Glomerular endothelial cell (primary cell): ENCODE measurements around the gene PLCH1. TPM values are rescaled to one million over a fixed set of nuclear protein-coding genes. Genes with fewer than 3 reads are reported as not detected.

Experiments used
- DNase-seq: peaks from one replicate; pipeline ENCODE4 v3.0.0-alpha.2; 2011; ENCODE audit warnings: low read depth, low spot score; ENCODE audit errors: extremely low read depth
- total RNA-seq: library from RNA; depleted of rRNA; stranded (reverse); fragments of >200 nt; gene quantifications from 2 replicates; pipeline ENCODE4 v1.2.3, GENCODE V29; 2015

Gene PLCH1, protein sequence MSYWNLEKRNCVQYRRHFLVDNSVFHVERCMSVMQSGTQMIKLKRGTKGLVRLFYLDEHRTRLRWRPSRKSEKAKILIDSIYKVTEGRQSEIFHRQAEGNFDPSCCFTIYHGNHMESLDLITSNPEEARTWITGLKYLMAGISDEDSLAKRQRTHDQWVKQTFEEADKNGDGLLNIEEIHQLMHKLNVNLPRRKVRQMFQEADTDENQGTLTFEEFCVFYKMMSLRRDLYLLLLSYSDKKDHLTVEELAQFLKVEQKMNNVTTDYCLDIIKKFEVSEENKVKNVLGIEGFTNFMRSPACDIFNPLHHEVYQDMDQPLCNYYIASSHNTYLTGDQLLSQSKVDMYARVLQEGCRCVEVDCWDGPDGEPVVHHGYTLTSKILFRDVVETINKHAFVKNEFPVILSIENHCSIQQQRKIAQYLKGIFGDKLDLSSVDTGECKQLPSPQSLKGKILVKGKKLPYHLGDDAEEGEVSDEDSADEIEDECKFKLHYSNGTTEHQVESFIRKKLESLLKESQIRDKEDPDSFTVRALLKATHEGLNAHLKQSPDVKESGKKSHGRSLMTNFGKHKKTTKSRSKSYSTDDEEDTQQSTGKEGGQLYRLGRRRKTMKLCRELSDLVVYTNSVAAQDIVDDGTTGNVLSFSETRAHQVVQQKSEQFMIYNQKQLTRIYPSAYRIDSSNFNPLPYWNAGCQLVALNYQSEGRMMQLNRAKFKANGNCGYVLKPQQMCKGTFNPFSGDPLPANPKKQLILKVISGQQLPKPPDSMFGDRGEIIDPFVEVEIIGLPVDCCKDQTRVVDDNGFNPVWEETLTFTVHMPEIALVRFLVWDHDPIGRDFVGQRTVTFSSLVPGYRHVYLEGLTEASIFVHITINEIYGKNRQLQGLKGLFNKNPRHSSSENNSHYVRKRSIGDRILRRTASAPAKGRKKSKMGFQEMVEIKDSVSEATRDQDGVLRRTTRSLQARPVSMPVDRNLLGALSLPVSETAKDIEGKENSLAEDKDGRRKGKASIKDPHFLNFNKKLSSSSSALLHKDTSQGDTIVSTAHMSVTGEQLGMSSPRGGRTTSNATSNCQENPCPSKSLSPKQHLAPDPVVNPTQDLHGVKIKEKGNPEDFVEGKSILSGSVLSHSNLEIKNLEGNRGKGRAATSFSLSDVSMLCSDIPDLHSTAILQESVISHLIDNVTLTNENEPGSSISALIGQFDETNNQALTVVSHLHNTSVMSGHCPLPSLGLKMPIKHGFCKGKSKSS (N-terminal part only)
- 1.2 TPM in 1 of 2 replicates, not detected in the other for total RNA-seq

DNA sequence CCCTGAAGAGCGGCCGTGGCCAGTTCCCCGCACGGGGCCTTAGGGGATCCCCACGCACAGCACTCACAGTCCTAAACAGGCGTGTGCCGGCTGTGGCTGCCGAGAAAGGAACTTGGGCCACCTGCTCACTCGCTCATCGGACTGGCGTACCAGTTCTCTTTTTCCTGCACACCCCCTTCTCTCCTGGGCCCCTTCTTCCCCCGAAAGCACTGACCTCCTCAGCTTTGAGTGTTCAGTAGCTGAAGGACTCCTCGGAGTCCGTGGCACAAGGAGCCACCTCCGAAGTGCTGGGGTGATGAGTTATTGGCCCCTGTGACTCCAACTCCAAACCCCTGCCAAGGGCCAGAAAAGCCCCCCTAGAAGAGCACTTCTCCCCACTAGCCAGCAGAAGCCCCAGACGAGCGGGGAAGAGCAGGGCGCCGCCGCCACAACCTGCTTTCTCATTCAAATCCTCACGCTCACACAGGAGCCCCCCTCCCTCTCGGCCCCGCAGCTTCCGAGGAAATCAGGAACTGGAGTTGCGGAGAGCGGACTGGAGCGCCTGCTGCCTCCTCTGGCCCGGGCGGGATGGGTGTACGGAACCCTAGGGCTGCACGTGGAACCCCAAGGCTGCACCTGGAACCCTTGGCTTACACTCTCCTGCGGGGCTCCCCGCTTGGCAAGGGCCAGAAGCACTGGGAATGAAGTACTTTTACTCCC, at the start of gene PLCH1:
Gene PLCH1 (minus strand): TSS at position 446 of the 699 bp plus-strand sequence. CDS start 40,847 bp downstream, outside the sequence.
- DNase-seq, result no peak

DNA sequence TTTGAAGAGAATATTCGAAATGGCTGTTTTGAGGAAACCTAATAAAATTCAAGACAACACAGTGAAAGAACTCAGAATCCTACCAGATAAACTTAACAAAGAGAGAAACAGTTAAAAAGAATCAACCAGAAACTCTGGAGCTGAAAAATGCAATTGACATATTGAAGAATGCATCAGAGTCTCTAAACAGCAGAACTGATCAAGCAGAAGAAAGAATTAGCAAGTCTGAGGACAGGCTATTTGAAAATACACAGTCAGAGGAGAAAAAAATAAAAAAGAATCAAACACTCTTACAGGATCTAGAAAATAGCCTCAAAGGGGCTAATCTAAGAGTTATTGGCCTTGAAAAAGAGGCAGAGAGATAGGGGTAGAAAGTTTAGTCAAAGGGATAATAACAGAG, 47.7 kb upstream of the PLCH1 start:
- no peak for DNase-seq

DNA sequence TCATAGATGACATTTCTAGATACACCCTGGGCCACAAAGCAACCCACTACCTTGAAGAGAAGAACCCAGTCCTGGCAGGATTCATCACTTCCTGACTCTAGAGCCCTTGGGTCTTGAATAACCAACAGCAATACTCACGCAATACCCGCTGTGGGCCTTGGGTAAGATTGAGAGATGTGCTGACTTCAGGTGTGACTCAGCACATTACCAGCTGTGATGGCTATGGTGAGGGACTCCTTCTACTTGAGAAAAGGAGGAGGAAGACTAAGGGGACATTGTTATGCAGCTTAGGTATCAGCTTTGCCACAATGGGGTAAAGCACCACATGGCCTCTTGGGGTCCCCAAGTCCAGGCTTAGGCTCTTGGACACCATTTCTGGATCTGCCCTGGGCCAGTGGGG, 46.3 kb upstream of the PLCH1 start:
- no peak for DNase-seq

DNA sequence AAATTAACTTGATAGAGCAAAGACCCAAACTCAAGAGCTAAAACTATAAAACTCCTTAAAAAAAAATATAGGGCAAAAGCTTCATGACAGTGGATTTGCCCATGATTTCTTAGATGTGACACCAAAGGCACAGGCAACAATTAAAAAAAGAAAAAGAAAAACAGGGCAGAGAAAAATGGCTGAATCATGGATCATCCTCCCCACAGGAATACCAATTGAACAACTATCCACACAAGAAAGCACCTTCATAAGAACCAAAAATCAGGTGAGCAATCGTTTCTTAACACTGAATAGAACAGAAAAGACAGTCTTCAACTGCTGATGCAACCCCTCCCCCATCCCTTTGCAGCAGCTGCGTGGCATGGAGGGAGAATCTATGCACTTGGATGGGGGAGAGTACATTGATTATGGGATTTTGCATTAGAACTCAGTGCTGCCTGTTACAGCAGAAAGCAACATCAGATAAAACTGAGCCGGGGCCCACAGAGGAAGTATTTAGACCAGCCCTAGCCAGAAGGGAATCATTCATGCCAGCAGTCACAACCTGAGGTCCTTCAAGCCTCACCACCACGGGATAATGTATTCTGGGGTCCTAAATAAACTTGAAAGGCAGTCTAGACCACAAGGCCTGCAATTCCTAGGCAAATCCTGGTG, 45.5 kb upstream of the PLCH1 start:
- no peak for DNase-seq

DNA sequence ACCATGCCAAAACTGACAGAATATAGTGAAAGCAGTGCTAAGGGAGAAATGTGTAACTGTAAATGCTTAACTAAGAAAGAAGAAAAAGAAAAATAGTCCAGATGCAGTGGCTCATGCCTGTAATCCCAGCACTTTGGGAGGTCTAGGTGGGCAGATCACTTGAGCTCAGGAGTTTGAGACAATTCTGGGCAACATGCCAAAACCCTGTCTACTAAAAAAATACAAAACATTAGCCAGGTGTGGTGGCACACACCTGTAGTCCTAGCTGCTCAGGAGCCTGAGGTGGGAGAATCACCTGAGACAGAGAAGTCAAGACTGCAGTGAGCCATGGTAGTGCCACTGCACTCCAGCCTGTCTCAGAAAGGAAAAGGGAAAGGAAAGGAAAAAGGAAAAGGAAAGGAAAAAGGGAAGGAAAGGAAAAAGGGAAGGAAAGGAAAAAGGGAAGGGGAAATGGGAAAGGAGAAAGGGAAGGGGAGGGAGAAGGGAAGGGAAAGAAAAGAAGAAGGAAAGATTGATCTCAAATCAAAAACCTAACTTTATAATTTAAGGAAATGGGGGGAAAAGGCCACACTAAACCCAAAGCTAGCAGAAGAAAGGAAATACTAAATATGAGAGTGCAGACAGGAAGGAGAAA, 40.9 kb upstream of the PLCH1 start:
- no peak for DNase-seq

DNA sequence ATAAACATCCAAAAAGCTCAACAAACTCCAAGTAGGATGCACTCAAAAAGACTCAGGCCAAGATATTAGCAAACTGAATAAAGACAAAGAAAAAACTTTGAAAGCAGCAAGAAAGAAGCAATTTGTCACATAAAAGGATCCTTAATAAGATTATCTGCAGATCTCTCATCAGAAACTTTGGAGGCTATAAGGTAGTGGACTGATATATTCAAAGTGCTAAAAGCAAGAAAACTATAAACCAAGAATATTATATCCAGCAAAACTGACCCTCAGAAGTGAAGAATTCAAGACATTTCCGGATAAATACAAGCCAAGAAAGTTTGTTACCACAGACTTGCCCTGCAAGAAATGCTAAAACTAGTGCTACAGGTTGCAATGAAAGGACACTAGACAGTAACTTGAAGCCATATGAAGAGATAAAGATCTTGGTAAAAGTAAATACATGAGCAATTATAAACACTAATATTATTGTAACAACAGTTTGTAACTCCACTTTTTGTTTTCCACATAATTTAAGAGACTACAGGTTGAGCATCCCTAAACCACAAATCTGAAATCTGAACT, 37.6 kb upstream of the PLCH1 start:
- no peak for DNase-seq

DNA sequence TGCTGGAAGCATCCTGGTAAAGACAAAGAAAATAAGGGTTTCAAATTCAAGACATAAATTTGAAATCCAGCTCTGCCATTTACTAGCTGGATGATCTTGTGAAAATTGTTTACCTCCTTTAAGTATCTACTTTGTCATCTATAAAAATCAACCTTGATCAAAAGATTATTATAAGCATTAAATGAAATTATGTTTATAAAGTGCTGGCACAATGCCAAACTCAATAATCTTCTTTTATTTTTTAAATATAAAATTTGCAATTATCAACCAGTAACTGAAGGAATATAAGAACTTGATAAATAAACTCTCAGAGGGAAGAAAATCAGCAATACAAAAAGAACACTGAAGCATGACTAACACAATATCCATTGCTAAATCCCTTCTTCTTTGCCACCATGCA, 35.4 kb upstream of the PLCH1 start:
- no peak for DNase-seq

DNA sequence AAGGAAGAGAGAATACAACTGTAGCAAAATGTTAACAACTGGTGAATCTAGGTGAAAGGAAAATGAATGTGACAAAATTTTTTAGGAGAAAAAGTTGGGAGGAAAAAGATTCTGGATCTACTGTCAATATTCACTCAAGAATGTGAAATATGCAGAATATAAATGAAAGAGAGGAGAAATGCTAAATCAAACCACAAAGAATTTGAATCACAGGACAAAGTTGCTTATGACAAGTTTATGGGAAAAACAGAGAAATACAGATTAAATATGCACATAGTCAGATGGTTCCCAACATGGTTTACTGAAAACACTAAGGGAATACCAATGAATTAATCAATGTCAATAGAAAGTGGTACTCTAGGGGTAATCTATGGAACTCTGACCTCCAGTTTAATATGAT, 33.6 kb upstream of the PLCH1 start:
- DNase-seq, result no peak

DNA sequence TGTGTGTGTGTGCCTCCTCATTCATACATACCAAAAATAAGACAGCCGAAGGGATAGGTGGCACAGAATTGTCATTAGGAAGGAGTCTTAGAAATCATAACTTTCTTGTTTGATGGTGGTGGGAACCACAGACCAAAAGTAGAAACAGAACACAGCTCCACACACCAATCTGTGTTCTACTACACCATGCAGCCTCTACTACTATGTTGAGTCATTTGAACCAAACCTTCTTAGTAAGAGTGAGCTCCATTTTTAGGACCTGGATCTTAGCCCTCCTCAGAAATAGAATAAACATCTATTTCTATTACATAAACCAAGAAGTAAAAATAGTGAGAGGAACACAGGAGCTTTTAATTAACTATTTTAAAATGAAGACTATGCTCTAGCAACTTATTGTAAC, 27.9 kb upstream of the PLCH1 start:
- DNase-seq, result no peak

DNA sequence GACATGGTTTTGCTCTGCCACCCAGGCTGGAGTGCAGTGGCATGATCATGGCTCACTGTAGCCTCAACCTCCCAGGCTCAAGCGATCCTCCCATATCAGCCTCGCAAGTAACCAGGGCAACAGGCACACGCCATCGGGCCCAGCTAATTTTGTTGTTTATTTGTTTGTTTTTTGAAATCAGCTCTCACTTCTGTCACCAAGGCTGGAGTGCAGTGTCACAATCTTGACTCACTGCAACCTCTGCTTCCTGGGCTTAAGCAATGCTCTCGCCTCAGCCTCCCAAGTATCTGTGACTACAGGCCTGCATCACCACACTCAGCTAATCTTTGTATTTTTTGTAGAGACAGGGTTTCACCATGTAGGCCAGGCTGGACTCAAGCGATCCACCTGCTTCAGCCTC, 26.3 kb upstream of the PLCH1 start:
- no peak for DNase-seq

DNA sequence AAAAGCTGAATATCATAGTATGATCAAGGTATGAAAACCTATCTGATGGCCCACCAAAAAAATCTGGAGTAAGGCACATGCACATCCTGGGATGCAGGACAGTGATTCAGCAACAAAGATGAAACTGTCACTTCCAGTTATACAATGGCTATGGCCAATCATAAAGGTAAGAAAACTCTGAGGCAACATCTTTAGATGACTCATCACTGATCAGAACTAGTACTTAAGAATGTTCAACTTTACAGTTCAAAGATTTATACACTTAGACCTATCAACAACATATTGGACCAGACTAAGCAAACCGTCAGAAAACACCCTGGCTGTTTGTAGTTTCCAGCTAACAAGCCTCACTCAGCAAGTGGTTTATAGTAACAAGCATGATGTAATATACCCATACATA, 21.3 kb upstream of the PLCH1 start:
- DNase-seq, result no peak

DNA sequence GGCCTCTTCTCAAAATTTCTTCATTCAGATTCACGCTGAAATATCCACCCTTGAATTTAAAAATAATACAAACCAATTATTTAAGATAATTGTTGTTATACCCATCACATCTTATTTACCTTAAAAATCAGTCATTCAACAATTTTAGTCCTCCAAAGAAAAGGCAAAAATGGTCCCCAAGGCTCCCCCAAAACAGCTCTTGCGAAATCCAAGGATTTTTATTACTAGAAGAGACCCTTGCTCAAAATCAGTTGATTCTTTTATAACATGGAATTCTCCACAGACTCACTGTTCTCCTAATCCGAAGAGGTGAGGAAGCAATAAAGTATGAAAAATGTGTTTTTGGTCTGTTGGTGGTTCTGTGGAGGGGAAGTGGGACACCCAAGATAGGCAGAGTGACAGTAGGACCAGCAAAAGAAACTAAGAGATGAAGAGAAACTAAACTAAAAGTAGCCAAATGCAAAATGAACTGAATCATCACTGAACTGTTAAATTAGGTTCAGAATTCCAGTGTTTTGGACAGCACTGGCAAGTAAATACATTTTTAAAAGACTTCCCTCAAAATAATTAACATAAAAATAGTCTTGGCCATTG, 19.1 kb upstream of the PLCH1 start:
- no peak for DNase-seq

DNA sequence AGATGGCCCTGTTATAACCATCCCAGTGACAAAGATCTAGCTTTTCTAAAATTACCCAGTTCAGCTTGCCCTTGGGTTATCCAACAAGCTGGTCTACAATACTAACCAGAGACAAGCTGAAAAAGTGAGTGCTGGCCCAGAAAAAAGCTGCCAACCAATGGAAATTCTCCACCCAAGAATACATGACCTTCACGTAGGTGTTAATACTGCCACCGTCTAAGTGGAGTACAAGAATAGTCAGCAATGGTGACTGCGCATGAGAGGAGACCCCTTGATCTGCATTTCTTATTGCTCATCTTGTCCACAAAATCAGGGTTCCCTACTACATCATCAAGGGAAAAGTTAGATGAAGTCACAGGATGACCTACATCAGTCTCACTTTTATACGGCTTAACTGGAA, 15.8 kb upstream of the PLCH1 start:
- no peak for DNase-seq

DNA sequence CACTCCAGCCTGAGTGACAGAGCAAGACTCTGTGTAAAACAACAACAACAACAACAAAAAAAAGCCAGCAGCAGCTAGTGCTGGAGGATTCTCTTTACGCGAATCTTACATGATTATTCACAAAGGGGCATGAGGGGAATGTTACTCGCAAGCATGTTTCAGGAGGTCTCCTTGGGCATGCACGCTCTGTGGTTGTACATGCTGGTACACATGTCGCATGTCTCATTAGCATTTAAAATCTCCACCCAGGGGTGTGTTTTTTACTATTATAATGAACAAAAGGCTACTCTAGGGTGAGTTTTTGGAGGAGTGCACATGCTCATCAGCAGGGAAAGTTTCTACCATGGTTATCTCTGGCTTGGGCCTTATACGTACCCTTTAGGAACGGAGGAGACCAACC, 12.7 kb upstream of the PLCH1 start:
- no peak for DNase-seq

DNA sequence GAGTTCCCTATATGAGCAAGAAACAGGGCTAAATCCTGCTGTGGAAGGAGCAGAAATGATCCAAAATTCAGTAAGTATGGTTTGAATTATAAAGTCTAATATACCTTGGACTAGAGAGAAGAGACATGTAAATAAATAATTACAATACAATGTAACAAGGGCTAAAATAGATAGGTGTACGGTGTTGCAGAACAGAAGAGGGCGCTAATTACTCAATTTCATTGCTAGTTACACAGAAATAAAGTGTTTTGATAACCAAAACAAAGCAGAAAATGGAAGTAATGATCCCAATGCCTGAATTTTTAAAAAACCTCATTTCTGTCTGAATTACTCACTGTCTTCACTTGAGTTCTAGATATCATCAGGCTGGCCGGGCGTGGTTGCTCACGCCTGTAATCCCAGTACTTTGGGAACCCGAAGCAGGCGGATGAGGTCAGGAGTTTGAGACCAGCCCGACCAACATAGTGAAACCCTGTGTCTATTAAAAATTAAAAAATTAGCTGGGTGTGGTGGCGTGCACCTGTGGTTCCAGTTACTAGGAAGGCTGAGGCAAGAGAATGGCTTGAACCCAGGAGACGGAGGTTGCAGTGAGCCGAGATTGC, 8.3 kb upstream of the PLCH1 start:
- no peak for DNase-seq

DNA sequence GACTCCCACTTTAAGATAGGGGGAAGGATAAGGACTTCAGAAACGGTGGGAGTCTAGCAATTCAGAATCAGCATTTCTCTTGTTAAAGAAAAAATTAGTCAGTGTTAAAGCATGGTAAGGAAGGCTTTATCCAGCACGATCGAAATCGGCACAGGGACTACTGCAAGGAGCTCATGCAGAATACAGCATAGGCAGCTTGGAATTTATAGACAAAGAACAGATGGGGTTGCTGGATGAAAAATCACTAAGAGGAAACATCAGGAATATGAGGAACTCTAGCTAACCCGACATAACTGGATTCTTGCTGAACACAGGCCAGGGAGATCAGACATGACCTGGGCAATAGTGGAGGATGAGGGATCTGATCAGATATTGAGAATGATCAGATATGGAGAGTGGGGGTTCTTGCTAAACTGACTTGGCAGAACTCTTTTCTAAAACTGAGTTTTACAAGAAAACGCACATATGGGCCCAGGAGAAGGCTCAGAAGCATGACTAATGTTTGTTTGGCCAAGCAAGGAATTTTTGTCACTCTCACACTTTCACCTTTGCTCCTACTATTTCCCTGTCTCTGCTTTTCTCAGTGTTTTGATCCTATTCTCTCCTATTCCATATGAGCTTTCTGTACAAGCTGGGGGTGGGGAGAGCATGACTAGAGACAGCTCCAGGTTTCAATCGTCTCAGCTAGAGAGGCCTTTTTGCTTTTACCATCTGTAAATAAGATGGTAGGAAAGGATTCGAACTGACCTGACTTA, 3.9 kb upstream of the PLCH1 start:
- no peak for DNase-seq

DNA sequence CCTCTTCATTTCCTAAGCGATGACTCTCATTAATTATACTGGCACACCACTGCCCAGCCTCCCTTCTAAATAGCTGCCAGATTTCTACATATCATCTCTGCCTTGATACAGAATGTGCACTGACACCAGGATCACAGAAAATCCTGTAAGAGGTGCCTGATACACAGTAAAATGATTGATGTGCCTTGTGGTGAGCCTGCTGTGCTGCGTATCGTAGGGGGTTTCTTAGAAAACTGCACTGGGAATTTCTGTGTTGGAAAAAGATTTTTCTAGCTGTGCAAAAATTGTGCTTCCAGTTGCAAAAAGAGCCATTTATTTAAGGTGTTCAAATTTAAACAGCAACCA, 3.0 kb upstream of the PLCH1 start:
- no peak for DNase-seq
